HepG2 (cell line): Measurements from ENCODE around the gene CCL22. TPM values are rescaled to one million over a fixed set of nuclear protein-coding genes. Genes with fewer than 3 reads are reported as not detected.

Experiments used
- BRD4 ChIP-seq: sonication (generic); formaldehyde crosslinking; IDR thresholded peaks from 2 replicates; pipeline ENCODE4 v1.4.0; 2020; ENCODE audit warnings: missing genetic modification reagents
- KAT2B ChIP-seq: fragments of 150-350 bp; IDR thresholded peaks from 2 replicates; pipeline ENCODE4 v1.6.1; 2014; ENCODE audit warnings: low read depth, low read length, borderline replicate concordance
- LCORL ChIP-seq, 2 experiments: fragments of 450-650 bp in 1 of 2; sonication (generic) in 1 of 2; formaldehyde crosslinking in 1 of 2; IDR thresholded peaks; 2 replicates each; pipeline versions ENCODE4 v1.5.0 to v1.6.1; 2017 to 2020; ENCODE audit warnings: antibody characterized with exemption in 1 of 2, missing genetic modification reagents in 1 of 2
- ZHX1 ChIP-seq: sonication (generic); formaldehyde crosslinking; IDR thresholded peaks from 2 replicates; pipeline ENCODE4 v1.8.1; 2022; ENCODE audit warnings: low read depth, mild to moderate bottlenecking, missing genetic modification reagents
- ZNF501 ChIP-seq: sonication (generic); formaldehyde crosslinking; IDR thresholded peaks from 2 replicates; pipeline ENCODE4 v1.5.1; 2020; ENCODE audit warnings: mild to moderate bottlenecking, moderate library complexity, missing genetic modification reagents
- polyA plus RNA-seq, 8 experiments: library from polyadenylated mRNA; depleted of rRNA in 3 of 8; stranded (reverse) in 7 of 8; unstranded in 1 of 8; fragments of >200 nt; fragmentation: Illumina TruSeq in 4 of 8; extraction: Trizol in 4 of 8; gene quantifications; 2 replicates each; pipeline versions ENCODE4 v1.2.1 to v1.2.3, GENCODE V29; 2011 to 2016; ENCODE audit warnings: low read depth in 4 of 8, missing spikeins in 1 of 8, mixed read lengths in 1 of 8; ENCODE audit not compliant: insufficient read depth in 1 of 8
- total RNA-seq, 5 experiments: library from RNA; depleted of rRNA; stranded (reverse); fragments of >200 nt; fragmentation: Illumina TruSeq; extraction: Trizol; gene quantifications; 2 replicates each; pipeline ENCODE4 v1.2.3, GENCODE V29; 2016; ENCODE audit warnings: low read depth in 1 of 5
- TF ChIP-seq, protein P1 (sequence below): sonication (generic); formaldehyde crosslinking; IDR thresholded peaks from 2 replicates; pipeline ENCODE4 v1.4.0; 2020; ENCODE audit warnings: missing genetic modification reagents, mild to moderate bottlenecking, borderline replicate concordance
- TF ChIP-seq, protein P2 (sequence below): sonication (generic); formaldehyde crosslinking; IDR thresholded peaks from 2 replicates; pipeline ENCODE4 v1.4.0; 2020; ENCODE audit warnings: mild to moderate bottlenecking, missing genetic modification reagents
- TF ChIP-seq, protein P3 (sequence below): sonication (generic); formaldehyde crosslinking; IDR thresholded peaks from 2 replicates; pipeline ENCODE4; 2020; ENCODE audit warnings: missing genetic modification reagents, mild to moderate bottlenecking, borderline replicate concordance
- TF ChIP-seq, protein P4 (sequence below): sonication (generic); formaldehyde crosslinking; IDR thresholded peaks from 2 replicates; pipeline ENCODE4 v1.4.0; 2020; ENCODE audit warnings: mild to moderate bottlenecking, missing genetic modification reagents

The CCL22 gene
- total and polyA plus RNA-seq, 2 of the 13 experiments (the other 11 are each of a cell fraction or from before 2014, with no cell fraction given) = not detected

DNA sequence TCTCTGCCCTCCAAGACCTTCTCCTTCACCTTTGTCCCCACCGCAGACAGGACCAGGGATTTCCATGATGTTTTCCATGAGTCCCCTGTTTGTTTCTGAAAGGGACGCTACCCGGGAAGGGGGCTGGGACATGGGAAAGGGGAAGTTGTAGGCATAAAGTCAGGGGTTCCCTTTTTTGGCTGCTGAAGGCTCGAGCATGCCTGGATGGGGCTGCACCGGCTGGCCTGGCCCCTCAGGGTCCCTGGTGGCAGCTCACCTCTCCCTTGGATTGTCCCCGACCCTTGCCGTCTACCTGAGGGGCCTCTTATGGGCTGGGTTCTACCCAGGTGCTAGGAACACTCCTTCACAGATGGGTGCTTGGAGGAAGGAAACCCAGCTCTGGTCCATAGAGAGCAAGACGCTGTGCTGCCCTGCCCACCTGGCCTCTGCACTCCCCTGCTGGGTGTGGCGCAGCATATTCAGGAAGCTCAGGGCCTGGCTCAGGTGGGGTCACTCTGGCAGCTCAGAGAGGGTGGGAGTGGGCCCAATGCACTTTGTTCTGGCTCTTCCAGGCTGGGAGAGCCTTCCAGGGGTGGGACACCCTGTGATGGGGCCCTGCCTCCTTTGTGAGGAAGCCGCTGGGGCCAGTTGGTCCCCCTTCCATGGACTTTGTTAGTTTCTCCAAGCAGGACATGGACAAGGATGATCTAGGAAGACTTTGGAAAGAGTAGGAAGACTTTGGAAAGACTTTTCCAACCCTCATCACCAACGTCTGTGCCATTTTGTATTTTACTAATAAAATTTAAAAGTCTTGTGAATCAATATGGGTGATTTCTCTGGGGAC lies 25.9 kb downstream of the CCL22 start (continued):
- TF ChIP-seq, protein P1, sequence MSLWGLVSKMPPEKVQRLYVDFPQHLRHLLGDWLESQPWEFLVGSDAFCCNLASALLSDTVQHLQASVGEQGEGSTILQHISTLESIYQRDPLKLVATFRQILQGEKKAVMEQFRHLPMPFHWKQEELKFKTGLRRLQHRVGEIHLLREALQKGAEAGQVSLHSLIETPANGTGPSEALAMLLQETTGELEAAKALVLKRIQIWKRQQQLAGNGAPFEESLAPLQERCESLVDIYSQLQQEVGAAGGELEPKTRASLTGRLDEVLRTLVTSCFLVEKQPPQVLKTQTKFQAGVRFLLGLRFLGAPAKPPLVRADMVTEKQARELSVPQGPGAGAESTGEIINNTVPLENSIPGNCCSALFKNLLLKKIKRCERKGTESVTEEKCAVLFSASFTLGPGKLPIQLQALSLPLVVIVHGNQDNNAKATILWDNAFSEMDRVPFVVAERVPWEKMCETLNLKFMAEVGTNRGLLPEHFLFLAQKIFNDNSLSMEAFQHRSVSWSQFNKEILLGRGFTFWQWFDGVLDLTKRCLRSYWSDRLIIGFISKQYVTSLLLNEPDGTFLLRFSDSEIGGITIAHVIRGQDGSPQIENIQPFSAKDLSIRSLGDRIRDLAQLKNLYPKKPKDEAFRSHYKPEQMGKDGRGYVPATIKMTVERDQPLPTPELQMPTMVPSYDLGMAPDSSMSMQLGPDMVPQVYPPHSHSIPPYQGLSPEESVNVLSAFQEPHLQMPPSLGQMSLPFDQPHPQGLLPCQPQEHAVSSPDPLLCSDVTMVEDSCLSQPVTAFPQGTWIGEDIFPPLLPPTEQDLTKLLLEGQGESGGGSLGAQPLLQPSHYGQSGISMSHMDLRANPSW (CRISPR knock-in tag) = peak; percentile 71
- TF ChIP-seq, protein P2, sequence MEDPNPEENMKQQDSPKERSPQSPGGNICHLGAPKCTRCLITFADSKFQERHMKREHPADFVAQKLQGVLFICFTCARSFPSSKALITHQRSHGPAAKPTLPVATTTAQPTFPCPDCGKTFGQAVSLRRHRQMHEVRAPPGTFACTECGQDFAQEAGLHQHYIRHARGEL = peak; percentile 95
- TF ChIP-seq BRD4 (CRISPR knock-in tag) (no peak), ZHX1 (CRISPR knock-in tag) (no peak), ZNF501 (CRISPR knock-in tag) (peak; percentile 46; the same call in 1 of the 2 replicates), KAT2B (no peak), LCORL (IDR thresholded peaks at IDR 0.05) (no peak), LCORL (CRISPR knock-in tag; IDR thresholded peaks at IDR 0.05) (peak; percentile 49)
- TF ChIP-seq, protein P3, sequence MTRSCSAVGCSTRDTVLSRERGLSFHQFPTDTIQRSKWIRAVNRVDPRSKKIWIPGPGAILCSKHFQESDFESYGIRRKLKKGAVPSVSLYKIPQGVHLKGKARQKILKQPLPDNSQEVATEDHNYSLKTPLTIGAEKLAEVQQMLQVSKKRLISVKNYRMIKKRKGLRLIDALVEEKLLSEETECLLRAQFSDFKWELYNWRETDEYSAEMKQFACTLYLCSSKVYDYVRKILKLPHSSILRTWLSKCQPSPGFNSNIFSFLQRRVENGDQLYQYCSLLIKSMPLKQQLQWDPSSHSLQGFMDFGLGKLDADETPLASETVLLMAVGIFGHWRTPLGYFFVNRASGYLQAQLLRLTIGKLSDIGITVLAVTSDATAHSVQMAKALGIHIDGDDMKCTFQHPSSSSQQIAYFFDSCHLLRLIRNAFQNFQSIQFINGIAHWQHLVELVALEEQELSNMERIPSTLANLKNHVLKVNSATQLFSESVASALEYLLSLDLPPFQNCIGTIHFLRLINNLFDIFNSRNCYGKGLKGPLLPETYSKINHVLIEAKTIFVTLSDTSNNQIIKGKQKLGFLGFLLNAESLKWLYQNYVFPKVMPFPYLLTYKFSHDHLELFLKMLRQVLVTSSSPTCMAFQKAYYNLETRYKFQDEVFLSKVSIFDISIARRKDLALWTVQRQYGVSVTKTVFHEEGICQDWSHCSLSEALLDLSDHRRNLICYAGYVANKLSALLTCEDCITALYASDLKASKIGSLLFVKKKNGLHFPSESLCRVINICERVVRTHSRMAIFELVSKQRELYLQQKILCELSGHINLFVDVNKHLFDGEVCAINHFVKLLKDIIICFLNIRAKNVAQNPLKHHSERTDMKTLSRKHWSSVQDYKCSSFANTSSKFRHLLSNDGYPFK (CRISPR knock-in tag) = peak; percentile 31; the same call in 1 of the 2 replicates
- TF ChIP-seq, protein P4, sequence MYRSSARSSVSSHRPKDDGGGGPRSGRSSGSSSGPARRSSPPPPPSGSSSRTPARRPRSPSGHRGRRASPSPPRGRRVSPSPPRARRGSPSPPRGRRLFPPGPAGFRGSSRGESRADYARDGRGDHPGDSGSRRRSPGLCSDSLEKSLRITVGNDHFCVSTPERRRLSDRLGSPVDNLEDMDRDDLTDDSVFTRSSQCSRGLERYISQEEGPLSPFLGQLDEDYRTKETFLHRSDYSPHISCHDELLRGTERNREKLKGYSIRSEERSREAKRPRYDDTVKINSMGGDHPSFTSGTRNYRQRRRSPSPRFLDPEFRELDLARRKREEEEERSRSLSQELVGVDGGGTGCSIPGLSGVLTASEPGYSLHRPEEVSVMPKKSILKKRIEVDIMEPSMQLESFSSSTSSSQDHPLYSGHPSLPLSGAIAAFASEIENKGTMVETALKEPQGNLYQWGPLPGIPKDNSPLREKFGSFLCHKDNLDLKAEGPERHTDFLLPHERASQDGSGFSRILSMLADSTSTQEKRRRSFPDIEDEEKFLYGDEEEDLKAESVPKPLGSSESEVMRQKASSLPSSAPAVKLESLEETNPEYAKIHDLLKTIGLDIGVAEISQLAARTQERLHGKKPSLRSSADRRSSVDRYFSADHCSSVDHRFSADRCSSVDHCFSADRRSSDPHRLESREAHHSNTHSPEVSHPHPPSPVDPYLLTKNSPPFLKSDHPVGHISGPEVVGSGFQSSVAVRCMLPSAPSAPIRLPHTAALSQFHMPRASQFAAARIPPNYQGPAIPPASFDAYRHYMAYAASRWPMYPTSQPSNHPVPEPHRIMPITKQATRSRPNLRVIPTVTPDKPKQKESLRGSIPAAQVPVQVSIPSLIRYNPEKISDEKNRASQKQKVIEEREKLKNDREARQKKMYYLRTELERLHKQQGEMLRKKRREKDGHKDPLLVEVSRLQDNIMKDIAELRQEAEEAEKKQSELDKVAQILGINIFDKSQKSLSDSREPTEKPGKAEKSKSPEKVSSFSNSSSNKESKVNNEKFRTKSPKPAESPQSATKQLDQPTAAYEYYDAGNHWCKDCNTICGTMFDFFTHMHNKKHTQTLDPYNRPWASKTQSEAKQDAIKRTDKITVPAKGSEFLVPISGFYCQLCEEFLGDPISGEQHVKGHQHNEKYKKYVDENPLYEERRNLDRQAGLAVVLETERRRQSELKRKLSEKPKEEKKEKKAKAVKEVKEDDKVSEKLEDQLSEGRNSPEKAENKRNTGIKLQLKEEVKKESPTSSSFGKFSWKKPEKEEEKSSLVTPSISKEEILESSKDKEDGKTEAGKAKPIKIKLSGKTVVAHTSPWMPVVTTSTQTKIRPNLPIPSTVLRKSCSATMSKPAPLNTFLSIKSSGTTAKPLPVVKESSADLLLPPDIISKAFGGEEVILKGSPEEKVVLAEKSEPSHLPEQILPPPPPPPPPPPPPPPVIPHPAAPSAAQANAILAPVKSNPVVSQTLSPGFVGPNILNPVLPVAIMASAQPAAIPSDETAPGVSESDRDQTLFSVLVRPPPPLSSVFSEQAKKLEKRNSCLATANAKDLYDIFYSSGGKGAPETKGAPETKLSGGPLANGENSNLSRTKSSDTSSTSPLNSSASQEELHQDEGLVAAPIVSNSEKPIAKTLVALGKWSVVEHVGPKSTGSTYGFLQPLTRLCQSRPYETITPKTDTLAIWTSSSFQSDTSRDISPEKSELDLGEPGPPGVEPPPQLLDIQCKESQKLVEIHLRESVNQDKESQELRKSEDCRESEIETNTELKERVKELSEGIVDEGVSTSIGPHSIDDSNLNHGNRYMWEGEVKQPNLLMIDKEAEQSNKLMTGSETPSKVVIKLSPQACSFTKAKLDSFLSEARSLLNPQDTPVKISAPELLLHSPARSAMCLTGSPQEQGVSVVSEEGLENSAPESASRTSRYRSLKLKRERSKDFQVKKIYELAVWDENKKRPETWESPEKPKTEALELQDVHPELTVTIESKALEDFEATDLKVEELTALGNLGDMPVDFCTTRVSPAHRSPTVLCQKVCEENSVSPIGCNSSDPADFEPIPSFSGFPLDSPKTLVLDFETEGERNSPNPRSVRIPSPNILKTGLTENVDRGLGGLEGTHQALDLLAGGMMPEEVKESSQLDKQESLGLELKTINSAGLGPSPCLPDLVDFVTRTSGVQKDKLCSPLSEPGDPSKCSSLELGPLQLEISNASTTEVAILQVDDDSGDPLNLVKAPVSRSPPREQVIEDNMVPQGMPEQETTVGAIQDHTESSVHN (CRISPR knock-in tag) = no peak
